ENCODE data around the gene CCDC30. TPM values are rescaled to one million over a fixed set of nuclear protein-coding genes. Genes with fewer than 3 reads are reported as not detected.

The CCDC30 gene
- total RNA-seq, 1 donor from 2014 or later, result 4.1 TPM

DNA sequence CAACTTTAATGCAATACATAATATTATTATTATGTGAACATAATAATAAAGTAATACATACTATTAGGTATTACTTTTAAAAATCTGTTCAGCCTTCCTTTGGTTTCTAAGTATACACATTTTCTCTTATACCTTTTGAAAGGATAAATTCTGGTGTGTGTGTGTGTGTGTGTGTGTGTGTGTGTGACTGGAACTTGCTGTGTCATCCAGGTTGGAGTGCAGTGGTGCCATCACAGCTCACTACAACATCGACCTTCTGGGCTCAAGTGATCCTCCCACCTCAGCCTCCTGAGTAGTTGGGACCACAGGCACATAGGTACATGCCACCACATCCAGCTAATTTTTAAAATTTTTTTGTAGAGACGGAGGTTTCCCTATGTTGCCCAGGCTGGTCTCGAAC, 88.5 kb downstream of the CCDC30 start:
- Mint-ChIP-seq H3K36me3 (ENCODE audit: unreplicated experiment) (no peaks in the 10 kb centered on the region), H3K4me3 (ENCODE audit: unreplicated experiment) (no peak overlapping the region), H3K27ac (ENCODE audit: unreplicated experiment) (no peak overlapping the region), H3K4me1 (ENCODE audit: unreplicated experiment) (no peaks in the 10 kb centered on the region), H3K9me3 (ENCODE audit: unreplicated experiment) (no peaks in the 10 kb centered on the region), H3K27me3 (ENCODE audit: unreplicated experiment) (peaks cover 11% of the 10 kb centered on the region)
- no peak for DNase-seq (ENCODE audit: extremely low spot score, unreplicated experiment)
- TF ChIP-seq, protein P1, sequence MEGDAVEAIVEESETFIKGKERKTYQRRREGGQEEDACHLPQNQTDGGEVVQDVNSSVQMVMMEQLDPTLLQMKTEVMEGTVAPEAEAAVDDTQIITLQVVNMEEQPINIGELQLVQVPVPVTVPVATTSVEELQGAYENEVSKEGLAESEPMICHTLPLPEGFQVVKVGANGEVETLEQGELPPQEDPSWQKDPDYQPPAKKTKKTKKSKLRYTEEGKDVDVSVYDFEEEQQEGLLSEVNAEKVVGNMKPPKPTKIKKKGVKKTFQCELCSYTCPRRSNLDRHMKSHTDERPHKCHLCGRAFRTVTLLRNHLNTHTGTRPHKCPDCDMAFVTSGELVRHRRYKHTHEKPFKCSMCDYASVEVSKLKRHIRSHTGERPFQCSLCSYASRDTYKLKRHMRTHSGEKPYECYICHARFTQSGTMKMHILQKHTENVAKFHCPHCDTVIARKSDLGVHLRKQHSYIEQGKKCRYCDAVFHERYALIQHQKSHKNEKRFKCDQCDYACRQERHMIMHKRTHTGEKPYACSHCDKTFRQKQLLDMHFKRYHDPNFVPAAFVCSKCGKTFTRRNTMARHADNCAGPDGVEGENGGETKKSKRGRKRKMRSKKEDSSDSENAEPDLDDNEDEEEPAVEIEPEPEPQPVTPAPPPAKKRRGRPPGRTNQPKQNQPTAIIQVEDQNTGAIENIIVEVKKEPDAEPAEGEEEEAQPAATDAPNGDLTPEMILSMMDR (IDR thresholded peaks at IDR 0.05), result no peak

DNA sequence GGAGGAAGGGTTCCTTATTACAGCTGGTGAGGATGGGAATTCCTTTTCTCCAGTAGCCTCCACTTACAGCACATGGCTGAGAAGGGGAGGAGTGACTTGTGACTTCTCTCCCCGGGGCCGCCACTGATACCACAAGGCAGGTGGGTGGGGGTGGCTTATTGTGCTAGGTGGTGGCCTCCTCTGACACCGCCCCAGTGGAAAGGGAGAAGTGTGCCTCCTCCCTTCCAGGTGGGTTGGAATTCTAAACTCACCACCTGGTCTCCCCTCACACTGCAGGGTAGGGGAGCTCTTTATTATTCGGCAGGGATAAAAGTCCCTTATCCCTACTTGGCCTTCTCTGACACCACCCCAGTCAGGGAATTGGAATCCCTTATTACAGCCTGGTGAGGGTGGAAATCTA, 89.5 kb downstream of the CCDC30 start:
- no peak for DNase-seq (ENCODE audit: extremely low spot score, unreplicated experiment)
- no peaks in the 10 kb centered on the region for H3K36me3 Mint-ChIP-seq (ENCODE audit: unreplicated experiment)
- TF ChIP-seq, protein P1 (IDR thresholded peaks at IDR 0.05), result no peak
- no peak overlapping the region for H3K27ac Mint-ChIP-seq (ENCODE audit: unreplicated experiment)
- no peaks in the 10 kb centered on the region for H3K4me1 Mint-ChIP-seq (ENCODE audit: unreplicated experiment)
- H3K4me3 Mint-ChIP-seq (ENCODE audit: unreplicated experiment), result no peak overlapping the region
- H3K27me3 Mint-ChIP-seq (ENCODE audit: unreplicated experiment), result peaks cover 14% of the 10 kb centered on the region
- no peaks in the 10 kb centered on the region for H3K9me3 Mint-ChIP-seq (ENCODE audit: unreplicated experiment)

DNA sequence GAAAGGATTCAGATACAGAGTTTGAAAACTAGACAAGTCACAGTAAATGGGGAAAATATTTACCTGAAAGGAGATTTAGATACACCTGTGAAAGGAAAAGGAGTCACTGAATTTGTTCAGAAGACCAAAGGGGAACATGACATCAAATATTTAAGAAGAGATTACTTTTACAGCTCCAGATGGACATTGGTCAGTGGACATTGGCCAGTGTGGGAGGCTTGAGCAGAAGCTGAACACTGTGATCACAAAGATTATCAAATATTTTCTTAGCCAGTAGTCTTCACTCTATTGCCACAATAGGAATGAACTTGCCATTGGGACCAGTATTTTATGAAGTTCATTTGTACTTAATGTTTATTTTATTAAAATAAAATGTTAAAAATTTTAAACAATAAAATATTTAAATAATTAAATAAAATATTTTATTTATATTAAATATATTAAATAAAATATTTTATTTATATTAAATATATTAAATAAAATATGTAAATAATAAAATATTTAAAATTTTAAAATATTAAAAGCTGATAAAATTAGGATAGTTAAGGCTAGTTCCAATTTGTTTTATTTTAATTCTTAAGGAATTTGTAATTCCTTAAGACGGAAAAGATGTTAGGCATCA, 94.3 kb downstream of the CCDC30 start:
- Mint-ChIP-seq H3K27me3 (ENCODE audit: unreplicated experiment) (peaks cover 21% of the 10 kb centered on the region), H3K9me3 (ENCODE audit: unreplicated experiment) (peaks cover 15% of the 10 kb centered on the region), H3K27ac (ENCODE audit: unreplicated experiment) (no peak overlapping the region), H3K4me3 (ENCODE audit: unreplicated experiment) (no peak overlapping the region), H3K36me3 (ENCODE audit: unreplicated experiment) (no peaks in the 10 kb centered on the region), H3K4me1 (ENCODE audit: unreplicated experiment) (no peaks in the 10 kb centered on the region)
- TF ChIP-seq, protein P1 (IDR thresholded peaks at IDR 0.05), result no peak
- no peak for DNase-seq (ENCODE audit: extremely low spot score, unreplicated experiment)

DNA sequence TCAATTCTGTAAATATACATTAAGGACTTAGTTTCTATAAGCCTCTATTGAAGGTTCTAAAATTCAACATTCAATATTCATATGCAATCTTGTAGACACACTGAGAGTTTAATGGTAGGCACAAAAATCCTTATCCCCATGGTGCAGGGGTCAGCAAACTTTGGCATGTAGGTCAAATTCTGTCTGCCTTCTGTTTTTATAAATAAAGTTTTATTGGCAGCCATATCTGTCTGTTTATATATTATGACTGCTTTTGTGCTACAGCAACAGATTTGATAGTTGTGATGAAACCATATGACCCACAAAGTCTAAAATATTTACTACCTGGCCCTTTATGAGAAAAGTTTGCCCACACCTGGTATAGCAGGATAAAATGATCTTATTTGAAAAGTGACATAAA, 104.0 kb downstream of the CCDC30 start:
- Mint-ChIP-seq H3K36me3 (ENCODE audit: unreplicated experiment) (no peaks in the 10 kb centered on the region), H3K27ac (ENCODE audit: unreplicated experiment) (no peak overlapping the region), H3K4me3 (ENCODE audit: unreplicated experiment) (no peak overlapping the region), H3K4me1 (ENCODE audit: unreplicated experiment) (no peaks in the 10 kb centered on the region), H3K27me3 (ENCODE audit: unreplicated experiment) (peaks cover 8% of the 10 kb centered on the region), H3K9me3 (ENCODE audit: unreplicated experiment) (peaks cover 3% of the 10 kb centered on the region)
- DNase-seq (ENCODE audit: extremely low spot score, unreplicated experiment), result no peak
- TF ChIP-seq, protein P1 (IDR thresholded peaks at IDR 0.05), result no peak

DNA sequence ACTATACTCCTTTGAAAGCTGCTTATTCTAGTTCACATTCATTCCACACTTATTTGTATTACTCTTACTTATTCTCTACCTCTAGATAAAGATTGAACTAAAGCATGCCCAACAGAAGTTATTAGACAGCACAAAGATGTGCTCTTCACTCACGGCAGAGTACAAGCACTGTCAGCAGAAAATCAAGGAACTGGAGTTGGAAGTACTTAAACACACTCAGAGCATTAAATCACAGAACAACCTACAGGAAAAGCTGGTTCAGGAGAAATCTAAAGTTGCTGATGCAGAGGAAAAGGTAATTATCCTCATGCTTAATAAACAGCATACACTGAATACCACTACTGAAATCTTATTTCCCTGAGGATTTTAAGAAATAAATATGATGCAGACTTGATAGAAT, 113.8 kb downstream of the CCDC30 start:
- Mint-ChIP-seq H3K27me3 (ENCODE audit: unreplicated experiment) (peaks cover 25% of the 10 kb centered on the region), H3K4me3 (ENCODE audit: unreplicated experiment) (no peak overlapping the region), H3K4me1 (ENCODE audit: unreplicated experiment) (no peaks in the 10 kb centered on the region), H3K36me3 (ENCODE audit: unreplicated experiment) (no peaks in the 10 kb centered on the region), H3K27ac (ENCODE audit: unreplicated experiment) (no peak overlapping the region), H3K9me3 (ENCODE audit: unreplicated experiment) (no peaks in the 10 kb centered on the region)
- no peak for DNase-seq (ENCODE audit: extremely low spot score, unreplicated experiment)
- TF ChIP-seq, protein P1 (IDR thresholded peaks at IDR 0.05), result no peak

All from osteocyte (in vitro differentiated cells).